ENCODE results near the gene MDM2. TPM values are rescaled to one million over a fixed set of nuclear protein-coding genes. Genes with fewer than 3 reads are reported as not detected.

The MDM2 gene
- total RNA-seq, 4 donors from 2014 or later, result 99.8 to 117 (median 107) TPM

- no peak for TF ChIP-seq CTCF (IDR thresholded peaks at IDR 0.05; ENCODE audit: low read depth)
These were observed 38.8 kb downstream of the MDM2 start for GRCh38 chr12:68846811-68847210.

GRCh38 chr12:68850390-68850789, 42.4 kb downstream of the MDM2 start:
- no peak for TF ChIP-seq CTCF (IDR thresholded peaks at IDR 0.05; ENCODE audit: low read depth)

- no peak for TF ChIP-seq CTCF (IDR thresholded peaks at IDR 0.05; ENCODE audit: low read depth)
These were observed 43.8 kb downstream of the MDM2 start for GRCh38 chr12:68851592-68852306.

- no peak for TF ChIP-seq CTCF (IDR thresholded peaks at IDR 0.05; ENCODE audit: low read depth)
These were observed 45.6 kb downstream of the MDM2 start for GRCh38 chr12:68853396-68854077.

- TF ChIP-seq CTCF (IDR thresholded peaks at IDR 0.05; ENCODE audit: low read depth), result no peak
These were observed 46.1 kb downstream of the MDM2 start for GRCh38 chr12:68854078-68854468.

GRCh38 chr12:68854554-68854953, 46.6 kb downstream of the MDM2 start:
- no peak for TF ChIP-seq CTCF (IDR thresholded peaks at IDR 0.05; ENCODE audit: low read depth)

GRCh38 chr12:68855111-68855510, 47.1 kb downstream of the MDM2 start:
- no peak for TF ChIP-seq CTCF (IDR thresholded peaks at IDR 0.05; ENCODE audit: low read depth)
